GM12891 (cell line): ENCODE data around the gene TK1.

Source experiments
- POLR2A ChIP-seq: IDR thresholded peaks from 2 replicates; pipeline ENCODE4 v1.6.1; 2011; ENCODE audit warnings: low read depth, low read length, control low read depth
- POLR2AphosphoS5 ChIP-seq: IDR thresholded peaks from 2 replicates; pipeline ENCODE4 v1.6.1; 2011; ENCODE audit warnings: low read depth, low read length, control low read depth
- POU2F2 ChIP-seq: IDR thresholded peaks from 2 replicates; pipeline ENCODE4 v1.6.1; 2011; ENCODE audit warnings: low read depth, mild to moderate bottlenecking, control low read depth, low read length, moderate library complexity

- peak; percentile 64 for TF ChIP-seq POLR2A
- TF ChIP-seq POU2F2, result 0 out of 2 replicates have a peak, but pooled peaks have one; percentile 13
- no peak; the same call in 1 of the 2 replicates for TF ChIP-seq POLR2AphosphoS5
These were observed 54.7 kb downstream of the TK1 start for GRCh38 chr17:78132084-78132676.
